T-helper 9 cell (primary cell): ENCODE measurements around the gene CCDC146.
"Not testable (repeated sequence)": the region's sequence is repeated elsewhere in the genome, so short reads cannot be mapped to it uniquely, and the experiment has no call there.

Experiments
- DNase-seq: peaks from one replicate; pipeline ENCODE4 v3.0.0-alpha.2; 2020

The CCDC146 gene

DNA sequence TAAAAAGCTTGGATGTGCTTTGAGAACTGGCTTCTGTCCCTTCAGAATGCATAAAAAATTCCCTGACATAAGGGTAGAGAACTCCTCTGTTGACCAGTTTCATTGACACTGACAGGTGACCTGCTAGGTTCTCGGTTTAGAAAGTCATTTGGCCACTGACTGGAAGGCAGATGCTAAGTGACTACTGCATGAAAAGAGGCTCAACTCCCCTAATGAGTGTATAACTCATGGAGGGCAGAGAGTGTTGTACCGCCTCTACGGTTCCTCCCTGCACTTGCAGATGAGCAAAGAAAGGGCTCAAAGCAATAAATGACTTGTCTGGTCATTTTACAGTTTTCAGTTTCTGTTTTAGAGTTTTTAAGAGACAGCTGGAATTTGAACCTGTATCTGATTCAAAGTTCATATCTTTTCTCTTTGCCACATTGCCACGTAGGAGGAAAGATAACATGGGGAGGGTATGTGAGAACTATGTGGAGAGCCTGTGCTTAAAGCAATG, 80.1 kb downstream of the CCDC146 start:
- DNase-seq: no peak

DNA sequence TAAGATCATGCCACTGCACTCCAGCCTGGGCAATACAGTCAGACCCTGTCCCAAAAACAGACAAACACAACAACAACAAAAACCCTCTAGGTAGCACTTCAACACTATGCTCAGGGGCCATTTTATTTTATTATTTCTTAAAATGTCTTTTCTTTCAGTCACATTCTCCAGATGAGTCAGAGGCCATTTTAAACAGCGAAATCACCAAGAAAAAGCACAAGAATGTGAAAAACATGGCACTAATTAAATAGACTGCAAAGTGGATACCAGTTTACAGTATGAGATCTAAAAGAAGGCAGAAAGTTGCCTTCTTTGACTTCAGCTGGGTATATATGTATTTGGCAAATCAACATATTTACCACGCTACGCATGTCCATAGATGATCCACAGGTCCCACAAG, 83.3 kb downstream of the CCDC146 start:
- no peak for DNase-seq

DNA sequence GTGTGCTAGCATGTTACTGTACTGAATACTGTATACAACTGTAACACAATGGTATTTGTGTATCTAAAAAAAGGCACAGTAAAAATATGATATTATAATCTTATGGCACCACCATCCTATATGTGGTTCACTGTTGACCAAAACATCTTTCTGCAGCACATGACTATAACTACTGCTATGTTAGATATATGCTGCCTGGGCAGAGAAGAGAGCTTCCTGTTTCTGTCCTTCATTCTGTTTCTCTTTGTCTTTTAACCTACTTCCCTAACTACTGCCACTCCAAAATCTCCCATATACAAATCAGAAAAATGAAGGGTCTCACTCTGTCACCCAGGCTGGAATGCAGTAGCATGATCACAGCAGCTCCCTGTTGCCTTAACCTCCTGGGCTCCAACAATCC, 86.0 kb downstream of the CCDC146 start:
- DNase-seq: no peak

DNA sequence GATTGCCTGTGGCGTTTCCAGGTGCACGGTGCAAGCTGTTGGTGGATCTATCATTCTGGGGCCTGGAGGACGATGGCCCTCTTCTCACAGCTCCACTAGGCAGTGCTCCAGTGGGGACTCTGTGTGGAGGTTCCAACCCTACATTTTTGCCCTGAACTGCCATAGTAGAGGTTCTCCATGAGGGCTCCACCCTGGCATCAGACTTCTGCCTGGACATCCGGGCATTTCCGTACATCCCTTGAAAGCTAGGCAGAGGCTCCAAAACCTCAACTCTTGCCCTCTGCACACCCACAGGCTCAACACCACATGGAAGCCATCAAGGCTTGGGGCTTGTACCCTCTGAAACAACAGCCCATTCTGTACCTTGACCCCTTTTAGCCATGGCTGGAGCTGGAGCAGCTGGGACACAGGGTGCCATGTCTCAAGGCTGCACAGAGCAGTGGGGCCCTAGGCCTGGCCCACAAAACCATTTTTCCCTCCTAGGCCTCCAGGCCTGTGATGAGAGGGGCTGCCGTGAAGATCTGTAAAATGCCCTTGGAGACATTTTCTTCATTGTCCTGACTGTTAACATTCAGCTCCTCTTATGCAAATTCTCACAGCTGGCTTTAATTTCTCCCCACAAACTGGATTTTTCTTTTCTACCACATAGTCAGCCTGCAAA, 87.2 kb downstream of the CCDC146 start:
- DNase-seq: no peak

DNA sequence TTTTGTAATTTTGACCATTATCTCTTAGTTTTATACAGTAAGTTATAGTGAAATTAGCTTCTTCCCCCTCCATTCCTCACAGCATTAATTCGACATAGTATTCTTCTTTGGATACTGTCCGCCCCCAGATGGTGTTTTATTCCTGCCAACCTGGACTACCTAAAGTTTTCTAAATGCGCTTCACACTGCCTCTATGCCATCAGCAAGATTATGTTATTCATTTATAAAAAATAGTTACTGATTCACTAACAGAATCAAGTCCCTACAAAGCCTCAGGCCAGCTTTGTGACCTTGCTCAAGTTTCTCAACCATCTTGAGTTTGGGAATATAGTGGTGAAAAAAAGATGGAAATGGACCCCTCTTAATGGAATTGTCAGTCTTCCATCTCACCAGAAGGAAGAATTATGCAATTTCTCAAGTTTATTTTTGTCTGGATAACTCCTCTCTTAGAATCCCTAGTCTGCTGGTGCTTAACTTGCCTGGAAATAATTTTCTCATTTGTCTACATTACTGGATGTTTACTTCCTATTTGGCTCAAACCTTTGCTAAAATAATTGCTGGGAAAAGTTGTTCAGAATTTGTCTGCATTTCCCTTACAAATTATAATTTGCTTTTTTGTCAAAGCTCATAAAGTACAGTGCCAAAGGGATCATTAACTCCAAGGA, 93.9 kb downstream of the CCDC146 start:
- no peak for DNase-seq

DNA sequence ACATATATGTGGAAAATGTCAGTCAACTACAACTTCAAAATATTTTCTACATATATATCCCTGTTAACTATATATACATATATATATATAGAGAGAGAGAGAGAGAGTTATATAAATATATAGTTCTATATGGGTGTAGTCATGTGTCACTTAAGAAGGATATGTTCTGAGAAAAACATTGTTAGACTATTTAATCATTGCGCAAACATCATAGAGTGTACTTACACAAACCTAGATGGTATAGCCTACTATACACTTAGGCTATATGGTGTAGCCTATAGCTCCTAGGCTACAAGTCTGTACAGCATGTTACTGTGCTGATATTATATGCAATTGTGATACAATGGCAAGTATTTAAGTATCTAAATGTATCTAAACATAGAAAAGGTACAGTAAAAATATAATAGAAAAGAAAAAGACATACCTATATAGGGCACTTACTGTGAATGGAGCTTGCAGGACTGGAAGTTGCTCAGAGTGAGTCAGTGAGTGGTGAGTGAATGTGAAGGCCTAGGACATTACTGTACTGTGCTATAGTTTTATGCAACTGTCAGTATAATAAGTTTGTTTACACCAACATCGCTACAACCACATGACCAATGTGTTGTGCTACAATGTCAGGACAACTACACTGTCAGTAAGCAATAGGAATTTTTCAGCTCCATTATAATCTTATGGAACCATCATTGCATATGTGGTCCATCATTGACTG, 95.2 kb downstream of the CCDC146 start:
- DNase-seq: no peak

DNA sequence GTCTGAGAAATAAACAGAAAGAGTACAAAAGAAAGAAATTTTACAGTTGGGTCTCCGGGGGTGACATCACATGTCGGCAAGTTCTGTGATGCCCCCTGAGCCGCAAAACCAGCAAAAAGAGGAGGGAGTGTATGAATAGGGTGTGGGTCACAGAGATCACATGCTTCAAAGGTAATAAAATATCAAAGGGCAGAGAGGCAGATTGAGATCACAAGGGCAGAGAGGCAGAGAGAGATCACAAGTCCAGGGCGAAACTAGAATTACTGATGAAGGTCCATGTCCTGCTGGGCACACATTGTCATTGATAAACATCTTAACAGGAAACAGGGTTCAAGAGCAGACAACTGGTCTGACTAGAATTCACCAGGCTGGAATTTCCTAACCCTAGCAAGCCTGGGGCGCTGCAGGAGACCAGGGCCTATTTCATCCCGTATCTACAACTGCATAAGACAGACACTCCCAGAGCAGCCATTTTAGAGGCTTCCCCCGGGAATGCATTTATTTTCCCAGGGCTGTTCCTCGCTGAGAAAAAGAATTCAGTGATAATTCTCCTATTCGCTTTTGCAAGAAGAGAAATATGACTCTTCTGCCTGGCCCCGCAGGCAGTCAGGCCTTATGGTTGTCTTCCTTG, 97.4 kb downstream of the CCDC146 start:
- not testable (repeated sequence) for DNase-seq

DNA sequence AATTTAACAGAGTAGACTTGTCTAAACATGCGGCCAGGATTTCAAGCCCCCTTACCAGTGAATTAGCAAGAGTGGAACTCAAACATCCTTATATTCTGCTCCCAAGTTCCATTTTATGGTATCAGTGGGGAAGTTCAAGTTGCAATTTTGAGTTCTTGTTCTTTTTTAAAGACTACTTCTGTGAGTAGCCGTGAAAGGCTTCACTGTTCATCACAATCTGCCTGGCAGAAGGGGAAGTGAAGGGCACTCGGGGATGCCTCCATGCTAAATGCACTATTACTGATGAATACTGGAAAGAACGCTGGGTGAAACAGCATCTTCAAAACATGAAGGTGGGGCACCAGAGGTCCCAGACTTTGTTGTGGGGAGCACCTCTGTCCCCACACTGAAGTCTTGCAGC, 99.7 kb downstream of the CCDC146 start:
- DNase-seq: no peak

DNA sequence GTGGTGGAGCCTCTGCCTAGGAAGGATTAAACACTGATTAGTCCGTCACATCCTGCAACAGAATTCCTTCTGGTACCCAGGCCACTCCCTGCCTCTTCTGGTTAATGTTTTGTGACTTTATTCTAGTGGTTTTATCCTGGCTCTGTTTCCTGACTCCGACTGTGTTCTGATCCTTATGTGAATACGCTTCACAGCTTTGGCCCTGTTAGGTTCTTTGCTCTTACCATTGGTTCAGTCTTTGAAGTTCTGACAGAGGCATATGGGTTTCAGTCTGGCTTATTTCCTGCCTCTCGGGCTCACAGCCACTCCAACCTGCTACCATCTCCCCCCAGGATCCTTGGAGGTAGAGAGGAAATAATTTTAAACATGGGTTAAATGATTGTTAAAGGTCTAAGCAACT, 100.4 kb downstream of the CCDC146 start:
- no peak for DNase-seq

DNA sequence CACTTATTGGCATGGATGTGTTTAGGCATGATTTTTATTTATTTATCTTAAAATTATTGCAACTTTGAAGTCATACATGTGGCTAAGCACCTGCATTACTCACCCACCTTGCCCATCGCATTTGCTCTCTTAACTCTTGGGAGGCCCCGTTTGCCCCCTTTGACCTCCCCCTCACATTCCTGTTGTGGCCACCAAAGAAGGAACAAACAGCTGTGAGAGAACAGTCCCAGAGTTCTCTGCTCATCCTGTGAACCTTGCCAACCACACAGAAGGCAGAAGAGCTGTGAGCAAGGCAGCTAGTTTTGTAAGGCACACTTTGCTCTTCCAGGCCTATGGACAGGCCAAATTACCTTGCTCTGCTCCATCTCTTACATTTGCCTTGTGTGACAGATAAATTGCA, 100.8 kb downstream of the CCDC146 start:
- DNase-seq: no peak

DNA sequence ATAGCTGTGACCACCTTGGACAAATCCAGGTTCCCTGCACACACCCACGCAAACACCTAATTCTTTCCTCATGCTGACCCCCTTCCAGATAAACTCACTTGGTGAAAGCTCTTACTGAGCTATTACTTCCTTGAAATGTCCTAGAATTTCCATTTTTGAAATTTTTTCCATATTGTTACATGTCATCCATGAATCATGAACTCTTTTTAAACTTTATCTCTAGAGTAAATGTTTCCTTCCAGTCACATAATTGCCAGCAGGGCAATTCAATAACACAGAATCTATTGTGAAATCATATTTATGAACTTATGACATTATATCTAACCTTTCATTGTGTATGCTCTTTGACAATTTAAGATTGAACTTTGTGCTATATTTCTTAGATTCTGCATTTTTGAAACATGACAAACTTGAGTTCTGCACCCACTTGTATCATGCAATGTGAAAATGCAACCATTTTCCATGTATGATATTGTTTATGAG, 104.0 kb downstream of the CCDC146 start:
- no peak for DNase-seq

DNA sequence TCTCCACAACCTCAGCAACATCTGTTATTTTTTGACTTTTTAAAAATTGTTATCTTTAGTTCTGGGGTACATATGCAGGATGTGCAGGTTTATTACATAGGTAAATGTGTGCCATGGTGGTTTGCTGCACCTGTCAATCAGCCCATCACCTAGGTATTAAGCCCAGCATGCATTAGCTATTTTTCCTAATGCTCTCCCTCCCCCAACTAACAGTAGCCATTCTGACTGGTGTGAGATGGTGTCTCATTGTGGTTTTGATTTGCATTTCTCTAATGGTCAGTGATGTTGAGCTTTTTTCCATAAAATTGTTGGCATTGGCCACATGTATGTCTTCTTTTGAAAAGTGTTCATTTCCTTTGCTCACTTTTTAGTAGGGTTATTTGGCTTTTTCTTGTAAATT, 106.4 kb downstream of the CCDC146 start:
- not testable (repeated sequence) for DNase-seq

DNA sequence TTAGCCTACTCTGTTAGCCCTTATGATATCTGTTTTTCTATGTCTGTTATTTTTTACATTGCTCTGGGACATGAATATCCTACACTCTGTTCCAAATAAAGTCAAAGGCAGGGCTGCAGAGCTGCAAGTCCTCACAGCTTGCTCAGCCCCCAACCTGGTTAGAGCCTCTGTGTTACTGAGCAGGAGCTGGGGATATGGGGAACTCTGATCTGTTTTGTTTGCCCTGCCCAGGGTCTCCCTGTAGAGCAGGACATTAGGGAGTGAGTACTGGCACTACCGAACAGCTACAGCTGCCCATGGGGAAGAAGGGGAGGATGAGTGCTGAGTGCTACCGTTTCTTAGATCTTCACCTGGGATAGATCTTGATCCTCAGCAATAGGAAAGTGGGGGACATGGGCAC, 110.1 kb downstream of the CCDC146 start:
- DNase-seq: no peak

DNA sequence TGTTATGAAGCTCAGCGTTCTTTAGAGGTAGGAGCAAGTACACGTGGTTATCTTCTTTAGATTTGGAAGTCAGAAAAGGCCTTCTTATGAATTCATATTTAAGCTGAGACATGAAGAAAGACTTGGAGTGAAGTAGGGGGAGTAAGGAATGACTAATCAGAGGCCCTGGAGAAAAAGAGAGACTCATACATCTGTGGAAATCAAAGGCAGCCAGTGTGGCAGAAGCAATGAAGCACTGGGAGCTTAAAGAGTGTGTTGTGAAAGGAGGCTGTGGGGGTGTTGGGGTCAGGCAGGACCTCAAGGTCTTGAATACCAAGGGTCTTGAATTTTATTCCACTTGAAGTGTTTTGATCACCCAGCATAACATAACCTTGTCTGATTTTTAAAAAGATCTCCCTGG, 112.9 kb downstream of the CCDC146 start:
- DNase-seq: no peak

DNA sequence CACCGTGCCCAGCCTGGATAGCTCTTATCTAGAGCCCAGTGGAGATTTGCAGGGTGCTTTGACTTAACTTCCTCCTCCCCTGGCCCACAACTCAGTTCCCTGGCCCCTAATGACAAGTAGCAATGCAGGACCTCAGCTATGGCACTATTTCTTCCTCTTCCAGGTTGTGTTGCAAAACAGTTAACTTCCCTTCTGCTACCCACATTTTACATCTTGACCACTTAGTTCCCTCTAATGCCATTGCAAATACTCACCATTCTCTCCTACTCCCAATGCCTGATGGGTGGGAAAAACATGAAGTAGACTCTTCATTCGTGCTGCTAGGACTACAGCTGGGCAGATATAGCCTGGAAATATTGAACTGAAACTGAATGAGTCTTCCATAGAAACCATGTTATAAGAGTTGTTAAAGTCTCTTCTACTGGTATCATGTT, 116.3 kb downstream of the CCDC146 start:
- no peak for DNase-seq

DNA sequence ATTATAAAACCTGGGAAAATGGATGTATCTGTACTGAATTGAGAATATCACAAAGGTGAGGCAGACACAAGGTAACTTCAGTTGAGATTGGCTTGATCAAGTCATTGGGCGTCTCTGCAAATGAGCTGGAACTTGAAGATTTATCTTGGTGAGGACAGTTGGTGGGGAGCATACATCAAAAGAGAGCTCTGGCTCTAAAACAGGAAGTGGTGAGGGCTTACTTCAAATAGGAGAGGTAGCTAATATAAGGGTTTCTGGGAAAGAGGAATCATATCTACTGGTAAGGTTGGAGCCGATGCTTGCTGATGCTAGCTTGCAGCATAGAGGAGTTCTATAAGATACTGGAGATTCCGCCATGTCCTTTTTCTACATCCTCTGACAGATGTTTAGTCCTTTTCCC, 117.1 kb downstream of the CCDC146 start:
- DNase-seq: no peak

DNA sequence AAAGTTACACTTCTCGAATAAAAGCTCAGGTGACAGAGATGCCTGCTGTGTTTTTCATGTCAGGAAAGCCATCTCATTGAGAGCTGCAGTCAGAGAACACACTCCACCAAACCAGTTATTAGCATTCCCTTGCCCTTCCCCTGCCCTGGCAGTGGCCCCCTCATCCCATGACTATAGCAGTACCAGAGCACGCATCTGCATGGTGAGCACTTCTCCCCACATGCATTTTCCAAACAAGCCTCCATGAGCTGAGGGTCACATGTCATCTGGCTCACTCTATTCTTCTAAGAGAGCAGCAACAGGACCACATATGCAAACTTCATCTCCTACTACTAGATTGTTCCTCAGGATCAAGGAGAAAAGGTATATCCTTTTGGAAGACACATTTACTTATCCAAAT, 119.7 kb downstream of the CCDC146 start:
- DNase-seq: no peak

DNA sequence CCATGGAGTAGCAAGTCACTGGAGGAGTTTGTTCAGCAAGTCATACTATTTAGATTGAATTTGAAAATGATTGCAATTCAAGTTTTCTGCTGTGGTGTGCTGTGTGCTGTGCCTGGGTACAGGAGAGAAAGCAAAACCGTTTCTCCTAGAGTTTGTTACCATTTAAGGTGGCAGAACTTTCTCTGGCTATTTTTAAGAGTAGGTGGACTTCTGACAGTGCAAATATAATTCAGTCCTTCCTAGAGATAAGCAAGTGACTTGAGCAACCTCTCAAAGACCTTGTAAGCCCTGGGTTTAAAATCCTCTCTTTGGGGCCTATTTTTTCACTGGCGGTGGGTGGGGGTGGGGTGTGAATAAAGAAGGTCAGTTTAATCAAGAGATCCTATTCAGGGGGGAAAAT, 120.1 kb downstream of the CCDC146 start:
- no peak for DNase-seq

DNA sequence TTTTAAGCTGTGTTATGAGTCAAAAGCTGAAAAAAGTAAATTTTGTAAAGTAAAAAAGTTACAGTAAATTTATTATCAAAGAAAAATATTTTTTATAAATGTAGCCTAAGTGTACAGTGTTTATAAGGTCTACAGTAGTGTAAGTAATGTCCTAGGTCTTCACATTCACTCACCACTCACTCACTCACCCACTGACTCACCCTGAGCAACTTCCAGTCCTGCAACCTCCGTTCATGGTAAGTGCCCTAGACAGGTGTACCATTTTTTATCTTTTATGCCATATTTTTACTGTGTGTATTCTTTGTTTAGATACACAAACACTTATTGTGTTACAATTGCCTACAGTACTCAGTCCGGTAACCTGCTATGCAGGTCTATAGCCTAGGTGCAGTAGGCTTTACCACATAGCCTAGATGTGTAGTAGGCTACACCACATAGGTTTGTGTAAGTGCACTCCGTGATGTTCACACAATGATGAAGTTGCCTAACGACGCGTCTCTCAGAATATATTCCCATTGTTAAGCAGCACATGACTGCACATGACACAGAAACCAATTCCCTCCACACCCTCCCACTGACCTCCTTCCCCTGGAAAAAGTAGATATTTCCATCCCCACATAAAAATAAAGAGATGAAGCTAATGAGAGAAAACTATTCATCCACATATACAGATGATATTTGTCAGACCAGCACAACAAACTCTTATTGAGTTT, 122.0 kb downstream of the CCDC146 start:
- DNase-seq: no peak

DNA sequence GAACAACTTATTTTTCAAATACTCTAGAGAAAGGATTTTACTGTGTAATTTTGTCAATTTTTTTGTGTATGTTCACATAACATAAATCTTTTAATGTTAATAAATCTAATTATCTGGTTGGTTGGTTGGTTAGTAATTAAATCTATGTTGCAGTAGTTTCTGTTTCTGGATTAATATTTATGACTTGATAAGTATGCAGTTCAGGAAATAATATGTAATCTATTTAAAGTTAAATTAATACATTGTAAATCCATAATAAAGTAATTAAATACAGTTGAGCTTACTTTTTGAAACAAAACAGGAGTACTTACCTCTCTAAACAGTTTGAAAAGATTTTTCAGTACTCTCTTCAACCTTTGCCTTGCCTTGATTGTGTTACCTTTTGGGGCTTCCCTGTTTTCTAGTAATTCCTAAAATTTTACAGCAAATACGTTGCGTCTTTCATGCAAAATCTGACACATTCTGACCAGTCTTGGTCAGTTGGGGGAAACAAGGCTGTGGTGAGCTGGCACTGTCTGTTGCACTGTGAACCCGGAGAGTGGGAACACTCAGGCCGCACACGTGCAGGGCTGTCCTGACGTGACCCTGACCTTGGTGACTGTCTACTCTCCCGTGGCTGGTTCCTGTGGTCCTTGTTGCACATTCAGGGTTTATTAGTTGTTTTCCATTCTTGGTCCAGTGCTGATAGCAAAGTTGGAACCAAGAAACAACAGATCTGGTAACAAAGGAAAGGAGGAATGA, 122.8 kb downstream of the CCDC146 start:
- DNase-seq: no peak

DNA sequence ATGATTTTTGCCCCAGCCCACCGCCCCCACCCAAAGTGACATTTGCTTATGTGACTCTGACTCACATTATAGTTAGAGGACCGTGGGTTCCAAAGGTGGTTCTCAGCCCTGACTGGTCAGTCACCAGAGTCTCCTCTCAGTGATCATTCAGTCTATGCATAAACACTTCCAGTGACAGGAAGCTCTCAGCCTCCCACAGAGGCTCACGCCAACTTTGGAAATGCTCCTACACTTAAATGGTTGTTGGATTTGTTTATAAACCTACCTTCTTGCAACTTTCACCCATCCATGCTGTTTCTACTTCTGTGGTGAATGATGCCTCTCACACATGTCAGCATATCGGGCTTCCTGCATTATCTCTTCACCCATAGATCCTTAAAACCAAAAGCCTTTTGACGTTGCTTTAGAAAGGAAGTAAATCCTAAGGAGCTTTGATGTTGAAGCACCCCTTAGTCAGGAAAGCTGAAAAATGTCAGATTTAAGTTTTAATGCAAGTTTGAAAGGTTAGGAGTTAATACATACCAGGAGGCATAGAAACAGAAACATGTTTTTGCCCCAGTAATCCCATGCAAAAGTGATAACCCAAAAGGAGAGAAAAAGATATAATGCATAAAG, 123.7 kb downstream of the CCDC146 start:
- no peak for DNase-seq
